Naive thymus-derived CD4-positive, alpha-beta T cell (primary cell): Measurements from ENCODE around the gene STUB1. TPM values are rescaled to one million over a fixed set of nuclear protein-coding genes. Genes with fewer than 3 reads are reported as not detected.

ENCODE experiments used
- ATAC-seq: fragments of 150-1000 bp; cut with Tn5 transposase; 2 replicates; pipeline ENCODE4 v1.10.0; 2021; ENCODE audit warnings: mild to moderate bottlenecking, moderate library complexity
- CTCF ChIA-PET: fragments of 350-600 bp; sonication (Branson Sonifier 250); formaldehyde crosslinking; loops from one replicate; lab custom pipeline; 2021; ENCODE audit warnings: antibody characterized with exemption; lab: Charles Lee
- POLR2A ChIA-PET: fragments of 350-600 bp; sonication (Branson Sonifier 250); formaldehyde crosslinking; loops from one replicate; lab custom pipeline; 2021; ENCODE audit warnings: antibody characterized with exemption, inconsistent platforms; lab: Charles Lee
- DNase-seq, 9 donors: peaks; one replicate each; pipeline versions ENCODE4 v3.0.0 to v3.0.0-alpha.2; 2020 to 2022; ENCODE audit warnings: mixed read lengths in 1 of 9
- H3K27ac ChIP-seq: one replicate; pipeline ENCODE4 v1.7.0; 2013; ENCODE audit warnings: mild to moderate bottlenecking, low read depth, low read length, moderate library complexity
- H3K27me3 ChIP-seq, 2 donors: one replicate each; pipeline ENCODE4 v1.7.0; 2013; ENCODE audit warnings: low read length in 2 of 2, mild to moderate bottlenecking in 2 of 2, moderate library complexity in 2 of 2; ENCODE audit not compliant: control insufficient read depth in 2 of 2, insufficient read depth in 2 of 2
- H3K36me3 ChIP-seq, 3 experiments: 1 replicate in 2 of 3; 2 replicates in 1 of 3; pipeline ENCODE4 v1.7.0; 2013; ENCODE audit warnings: low read length in 3 of 3, mild to moderate bottlenecking in 3 of 3, moderate library complexity in 1 of 3; ENCODE audit not compliant: insufficient read depth in 3 of 3, control insufficient read depth in 2 of 3
- H3K4me1 ChIP-seq, 2 donors: one replicate each; pipeline ENCODE4 v1.7.0; 2013; ENCODE audit warnings: low read length in 2 of 2, mild to moderate bottlenecking in 2 of 2, moderate library complexity in 1 of 2; ENCODE audit not compliant: control insufficient read depth in 2 of 2, insufficient read depth in 2 of 2
- H3K4me3 ChIP-seq: 2 replicates; pipeline ENCODE4 v1.7.0; 2013; ENCODE audit warnings: mild to moderate bottlenecking, low read length
- H3K9me3 ChIP-seq, 3 experiments: 1 replicate in 2 of 3; 2 replicates in 1 of 3; pipeline ENCODE4 v1.7.0; 2013; ENCODE audit warnings: low read length in 3 of 3; ENCODE audit not compliant: control insufficient read depth in 2 of 3
- H3K27ac Mint-ChIP-seq, 9 donors: one replicate each; pipeline ENCODE4 v1.8.0; 2020 to 2022; ENCODE audit warnings: mixed read lengths in 9 of 9, mild to moderate bottlenecking in 8 of 9, moderate library complexity in 5 of 9, inconsistent platforms in 2 of 9
- H3K27me3 Mint-ChIP-seq, 5 donors: one replicate each; pipeline ENCODE4 v1.8.0; 2021 to 2022; ENCODE audit warnings: mixed read lengths in 5 of 5, mild to moderate bottlenecking in 1 of 5
- H3K36me3 Mint-ChIP-seq, 5 donors: one replicate each; pipeline ENCODE4 v1.8.0; 2020 to 2022; ENCODE audit warnings: mixed read lengths in 5 of 5, mild to moderate bottlenecking in 3 of 5, inconsistent platforms in 1 of 5
- H3K4me1 Mint-ChIP-seq, 7 donors: one replicate each; pipeline ENCODE4 v1.8.0; 2020 to 2022; ENCODE audit warnings: mixed read lengths in 7 of 7, mild to moderate bottlenecking in 3 of 7, inconsistent platforms in 1 of 7
- H3K4me3 Mint-ChIP-seq, 10 donors: one replicate each; pipeline ENCODE4 v1.8.0; 2020 to 2022; ENCODE audit warnings: mild to moderate bottlenecking in 10 of 10, mixed read lengths in 10 of 10, moderate library complexity in 6 of 10, inconsistent platforms in 2 of 10
- H3K9me3 Mint-ChIP-seq, 11 donors: one replicate each; pipeline ENCODE4 v1.8.0; 2020 to 2022; ENCODE audit warnings: mixed read lengths in 11 of 11, mild to moderate bottlenecking in 4 of 11, inconsistent platforms in 1 of 11, moderate library complexity in 1 of 11
- intact Hi-C, 2 donors: fragments of 100-400 bp; cut with micrococcal nuclease; formaldehyde crosslinking; loops; one replicate each; pipeline ENCODE4 v1.15.1; 2023
- polyA plus RNA-seq, 2 donors: library from polyadenylated mRNA; unstranded; fragments of 300-500 nt; fragmentation: Illumina TruSeq; gene quantifications; one replicate each; pipeline ENCODE4 v1.2.3, GENCODE V29; 2021
- total RNA-seq, 6 experiments: library from RNA in 5 of 6; stranded (reverse) in 5 of 6; gene quantifications; 1 replicate in 5 of 6; 2 replicates in 1 of 6; pipeline ENCODE4 v1.2.3 and lab custom pipeline; 2021 to 2026

STUB1 gene
- total and polyA plus RNA-seq, 7 experiments from 2014 or later, result 68.6 to 159 (median 90.6) TPM

GRCh38 chr16:718389-718788, 38.2 kb downstream of the STUB1 start:
- peak overlapping the region in 4 of 10 donors; percentile 51 to 87 (median 65) for H3K4me3 Mint-ChIP-seq

GRCh38 chr16:718922-719321, 38.7 kb downstream of the STUB1 start:
- Mint-ChIP-seq H3K4me3 (peak overlapping the region in 9 of 10 donors; percentile 27 to 87 (median 51)), H3K4me1 (peaks cover 0 to 30% (median 17%) of the 10 kb centered on the region in 7 donors), H3K27me3 (peaks cover 0 to 22% (median 0%) of the 10 kb centered on the region in 5 donors), H3K27ac (peak overlapping the region in 4 of 9 donors; percentile 5 to 74 (median 58)), H3K36me3 (no peaks in the 10 kb centered on the region), H3K9me3 (no peaks in the 10 kb centered on the region)
- Histone ChIP-seq H3K27me3 (no peaks in the 10 kb centered on the region), H3K4me3 (no peak overlapping the region), H3K27ac (no peak overlapping the region), H3K4me1 (peaks cover 17 to 25% of the 10 kb centered on the region in 2 donors), H3K36me3 (no peaks in the 10 kb centered on the region), H3K9me3 (no peaks in the 10 kb centered on the region)
- POLR2A ChIA-PET, result interaction anchor here (1.1 to 1.7 kb wide), 2 partner anchors 9 to 23 kb away, joined by 5 to 11 read pairs; partner anchors contain the start of gene HAGHL
- intact Hi-C loops, result loop anchor here in 1 of 2 donors (10.0 kb wide), 1 partner anchor 256 kb away; the partner anchor contains the start of gene LMF1
- no peak for ATAC-seq
- no peak for DNase-seq
- CTCF ChIA-PET, result interaction anchor here (1.5 kb wide), 1 partner anchor 8 kb away, joined by 3 read pairs; no protein-coding TSS in a partner anchor

More at GRCh38 chr16:718389-718788, 38.2 kb downstream of the STUB1 start:
- H3K27ac ChIP-seq, result no peak overlapping the region
- peaks cover 0 to 26% (median 0%) of the 10 kb centered on the region in 5 donors for H3K27me3 Mint-ChIP-seq
- H3K9me3 Mint-ChIP-seq, result no peaks in the 10 kb centered on the region
- DNase-seq, result no peak
- CTCF ChIA-PET, result no interaction called here
- H3K4me1 ChIP-seq, result peaks cover 17 to 25% of the 10 kb centered on the region in 2 donors
- POLR2A ChIA-PET, result interaction anchor here (0.6 to 1.1 kb wide), 2 partner anchors 9 to 11 kb away, joined by 3 to 5 read pairs; partner anchors contain the start of gene HAGHL
- no peaks in the 10 kb centered on the region for H3K36me3 ChIP-seq
- H3K4me3 ChIP-seq, result no peak overlapping the region
- no peak overlapping the region for H3K27ac Mint-ChIP-seq
- peaks cover 0 to 30% (median 17%) of the 10 kb centered on the region in 7 donors for H3K4me1 Mint-ChIP-seq
- H3K36me3 Mint-ChIP-seq, result no peaks in the 10 kb centered on the region
- intact Hi-C loops, result loop anchor here in 1 of 2 donors (10.0 kb wide), 1 partner anchor 256 kb away; the partner anchor contains the start of gene LMF1
- no peaks in the 10 kb centered on the region for H3K27me3 ChIP-seq
- no peaks in the 10 kb centered on the region for H3K9me3 ChIP-seq
- no peak for ATAC-seq

GRCh38 chr16:719815-720446, 39.7 kb downstream of the STUB1 start:
- Histone ChIP-seq H3K9me3 (no peaks in the 10 kb centered on the region), H3K27me3 (no peaks in the 10 kb centered on the region), H3K27ac (peak overlapping the region; percentile 60), H3K36me3 (no peaks in the 10 kb centered on the region), H3K4me1 (peaks cover 17 to 25% of the 10 kb centered on the region in 2 donors), H3K4me3 (peak overlapping the region; percentile 62)
- H3K36me3 Mint-ChIP-seq, result no peaks in the 10 kb centered on the region
- DNase-seq (no peak), ATAC-seq (no peak)
- peak overlapping the region in 7 of 9 donors; percentile 33 to 67 (median 53) for H3K27ac Mint-ChIP-seq
- peak overlapping the region; percentile 72 to 92 (median 82) for H3K4me3 Mint-ChIP-seq
- no peaks in the 10 kb centered on the region for H3K9me3 Mint-ChIP-seq
- intact Hi-C loops, result loop anchor here in 1 of 2 donors (10.0 kb wide), 1 partner anchor 255 kb away; the partner anchor contains the start of gene LMF1
- peaks cover 0 to 18% (median 0%) of the 10 kb centered on the region in 5 donors for H3K27me3 Mint-ChIP-seq
- CTCF ChIA-PET, result interaction anchor here (0.6 to 1.5 kb wide), 4 partner anchors 9 to 65 kb away, joined by 3 to 4 read pairs (median 3); no protein-coding TSS in a partner anchor
- POLR2A ChIA-PET, result interaction anchor here (0.6 to 2.2 kb wide), 11 partner anchors 9 to 1542 kb away, joined by 3 to 11 read pairs (median 3); partner anchors contain the start of genes CIAO3 and STUB1
- H3K4me1 Mint-ChIP-seq, result peaks cover 0 to 30% (median 17%) of the 10 kb centered on the region in 7 donors

GRCh38 chr16:720447-720989, 40.3 kb downstream of the STUB1 start:
- ATAC-seq, result peak; percentile 10
- Mint-ChIP-seq H3K4me3 (peak overlapping the region; percentile 72 to 92 (median 82)), H3K36me3 (no peaks in the 10 kb centered on the region), H3K27me3 (peaks cover 0 to 18% (median 0%) of the 10 kb centered on the region in 5 donors), H3K9me3 (no peaks in the 10 kb centered on the region), H3K4me1 (peaks cover 0 to 30% (median 17%) of the 10 kb centered on the region in 7 donors), H3K27ac (peak overlapping the region in 7 of 9 donors; percentile 33 to 67 (median 53))
- Histone ChIP-seq H3K27me3 (no peaks in the 10 kb centered on the region), H3K27ac (peak overlapping the region; percentile 60), H3K36me3 (no peaks in the 10 kb centered on the region), H3K4me1 (peaks cover 17 to 25% of the 10 kb centered on the region in 2 donors), H3K4me3 (peak overlapping the region; percentile 62), H3K9me3 (no peaks in the 10 kb centered on the region)
- intact Hi-C loops, result no loop called here
- POLR2A ChIA-PET, result interaction anchor here (0.6 to 2.2 kb wide), 13 partner anchors 10 to 40 kb away, joined by 3 to 11 read pairs (median 3); partner anchors contain the start of genes CIAO3, STUB1 and WDR24
- CTCF ChIA-PET, result interaction anchor here (0.6 to 1.5 kb wide), 5 partner anchors 8 to 65 kb away, joined by 3 to 4 read pairs (median 3); no protein-coding TSS in a partner anchor
- peak in 2 of 9 donors; percentile 33 to 55 for DNase-seq

GRCh38 chr16:720990-721764, 41.0 kb downstream of the STUB1 start, which contains the start of gene ANTKMT:
Gene ANTKMT (plus strand): TSS chr16:721146. CDS start chr16:721275, 129 bp downstream.
- H3K27ac ChIP-seq, result peak within 1 kb of the TSS; percentile 60
- no peaks in the 10 kb centered on the region for H3K9me3 ChIP-seq
- H3K4me1 ChIP-seq, result peaks cover 18 to 25% of the 10 kb centered on the region in 2 donors
- Mint-ChIP-seq H3K4me1 (peaks cover 0 to 30% (median 17%) of the 10 kb centered on the region in 7 donors), H3K9me3 (no peaks in the 10 kb centered on the region), H3K27ac (peak within 1 kb of the TSS in 7 of 9 donors; percentile 38 to 67 (median 55)), H3K27me3 (peaks cover 0 to 20% (median 0%) of the 10 kb centered on the region in 5 donors), H3K4me3 (peak within 1 kb of the TSS; percentile 72 to 92 (median 82)), H3K36me3 (no peaks in the 10 kb centered on the region)
- intact Hi-C loops, result no loop called here
- peak; percentile 82 for ATAC-seq
- H3K36me3 ChIP-seq, result no peaks in the 10 kb centered on the region
- peak; percentile 53 to 80 (median 65) for DNase-seq
- ChIA-PET POLR2A (interaction anchor here (0.7 to 3.1 kb wide), 7 partner anchors 10 to 31 kb away, joined by 3 to 11 read pairs (median 3); partner anchors contain the start of genes CIAO3 and WDR24), CTCF (interaction anchor here (0.6 to 1.2 kb wide), 4 partner anchors 9 to 64 kb away, joined by 3 to 5 read pairs (median 4); no protein-coding TSS in a partner anchor)
- peak within 1 kb of the TSS; percentile 62 for H3K4me3 ChIP-seq
- H3K27me3 ChIP-seq, result no peaks in the 10 kb centered on the region
